ENCODE results near the gene MYO1F. TPM values are rescaled to one million over a fixed set of nuclear protein-coding genes. Genes with fewer than 3 reads are reported as not detected.

MYO1F gene
- total RNA-seq, 1 donor, result 0.09 TPM

DNA sequence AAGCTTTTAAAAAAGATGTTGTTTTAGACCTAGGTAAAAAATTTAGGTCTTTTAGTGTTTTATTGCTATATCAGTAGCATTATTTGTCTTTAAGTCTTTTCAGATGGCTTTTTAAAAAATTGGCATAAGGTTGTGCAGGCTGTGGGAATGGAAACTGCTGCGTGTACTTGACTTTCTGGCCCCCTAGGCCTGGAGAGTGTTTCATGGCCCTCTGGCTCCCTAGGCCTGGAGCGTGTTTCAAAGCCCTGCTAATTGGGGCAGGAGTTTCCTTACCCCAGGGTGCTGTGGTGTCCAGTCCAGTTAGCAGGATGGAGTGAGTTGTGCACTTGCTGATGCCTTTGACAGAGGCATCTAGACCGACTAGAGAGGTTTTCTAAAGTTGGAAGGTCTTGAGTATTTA lies 98.6 kb downstream of the MYO1F start:
- DNase-seq (ENCODE audit: low read depth), result no peak
- TF ChIP-seq, protein P1, sequence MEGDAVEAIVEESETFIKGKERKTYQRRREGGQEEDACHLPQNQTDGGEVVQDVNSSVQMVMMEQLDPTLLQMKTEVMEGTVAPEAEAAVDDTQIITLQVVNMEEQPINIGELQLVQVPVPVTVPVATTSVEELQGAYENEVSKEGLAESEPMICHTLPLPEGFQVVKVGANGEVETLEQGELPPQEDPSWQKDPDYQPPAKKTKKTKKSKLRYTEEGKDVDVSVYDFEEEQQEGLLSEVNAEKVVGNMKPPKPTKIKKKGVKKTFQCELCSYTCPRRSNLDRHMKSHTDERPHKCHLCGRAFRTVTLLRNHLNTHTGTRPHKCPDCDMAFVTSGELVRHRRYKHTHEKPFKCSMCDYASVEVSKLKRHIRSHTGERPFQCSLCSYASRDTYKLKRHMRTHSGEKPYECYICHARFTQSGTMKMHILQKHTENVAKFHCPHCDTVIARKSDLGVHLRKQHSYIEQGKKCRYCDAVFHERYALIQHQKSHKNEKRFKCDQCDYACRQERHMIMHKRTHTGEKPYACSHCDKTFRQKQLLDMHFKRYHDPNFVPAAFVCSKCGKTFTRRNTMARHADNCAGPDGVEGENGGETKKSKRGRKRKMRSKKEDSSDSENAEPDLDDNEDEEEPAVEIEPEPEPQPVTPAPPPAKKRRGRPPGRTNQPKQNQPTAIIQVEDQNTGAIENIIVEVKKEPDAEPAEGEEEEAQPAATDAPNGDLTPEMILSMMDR (IDR thresholded peaks at IDR 0.05; ENCODE audit: insufficient read depth, low read length), result no peak
- H3K4me3 ChIP-seq (ENCODE audit: low read depth, low read length), result no peak overlapping the region

DNA sequence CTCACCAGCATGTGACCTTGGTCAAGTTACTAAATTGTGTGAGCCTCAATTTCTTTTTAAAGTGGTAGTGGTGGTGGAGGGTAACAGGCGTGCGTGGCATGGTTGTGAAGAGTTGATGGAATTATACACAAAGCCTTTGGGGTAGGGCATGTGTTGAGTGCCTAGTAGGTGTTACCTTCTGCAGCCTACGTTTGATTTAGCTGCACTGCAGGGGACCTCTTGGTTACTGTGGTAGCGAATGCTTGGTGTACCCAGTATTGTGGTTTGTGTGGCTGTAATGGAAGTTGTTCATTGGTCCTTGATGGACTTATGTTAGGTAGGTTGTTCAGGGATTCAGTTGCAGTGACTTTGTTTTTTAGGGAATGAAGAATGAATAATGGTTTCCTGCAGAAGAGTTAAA lies 99.4 kb downstream of the MYO1F start:
- DNase-seq (ENCODE audit: low read depth), result no peak
- no peak overlapping the region for H3K4me3 ChIP-seq (ENCODE audit: low read depth, low read length)
- TF ChIP-seq, protein P1 (IDR thresholded peaks at IDR 0.05; ENCODE audit: insufficient read depth, low read length), result no peak

DNA sequence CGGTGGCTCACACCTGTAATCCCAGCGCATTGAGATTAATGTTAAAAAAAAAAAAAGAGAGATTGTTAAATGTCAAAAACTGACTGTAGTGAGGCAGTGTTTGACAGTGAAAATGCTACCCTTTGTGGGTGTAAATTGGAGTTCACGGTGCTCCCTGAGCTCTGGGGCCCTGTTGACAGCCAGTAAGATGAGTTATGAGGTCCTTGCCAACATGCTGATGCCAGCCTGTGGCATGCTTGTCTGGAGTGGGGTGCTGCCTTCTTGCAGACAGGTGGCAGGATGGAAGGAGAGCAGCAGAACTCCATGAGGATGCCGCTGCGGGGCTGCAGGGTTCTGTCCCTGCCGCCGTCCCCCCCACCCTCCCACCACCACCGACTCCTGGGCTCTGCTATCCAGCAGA lies 100.7 kb downstream of the MYO1F start:
- TF ChIP-seq, protein P1 (IDR thresholded peaks at IDR 0.05; ENCODE audit: insufficient read depth, low read length), result no peak
- DNase-seq (ENCODE audit: low read depth), result no peak
- no peak overlapping the region for H3K4me3 ChIP-seq (ENCODE audit: low read depth, low read length)

DNA sequence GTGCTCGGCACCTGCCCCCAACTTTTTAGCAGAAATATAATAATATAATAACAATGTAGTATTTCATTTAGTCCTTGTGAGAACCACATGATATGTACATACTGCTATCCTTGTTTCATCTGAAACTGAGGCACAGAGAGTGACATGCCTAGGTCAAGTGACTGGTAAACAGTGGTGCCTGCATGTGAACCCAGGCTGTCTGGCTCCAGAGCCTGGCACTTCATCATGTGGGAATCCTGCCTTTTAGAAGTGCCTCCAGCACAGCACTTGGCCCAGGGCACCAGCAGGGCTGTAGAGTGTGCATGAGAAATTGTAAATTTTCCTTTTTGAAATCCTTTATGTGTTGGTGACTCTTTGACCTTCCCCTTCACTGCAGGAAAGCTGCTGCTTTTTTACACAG lies 102.2 kb downstream of the MYO1F start:
- TF ChIP-seq, protein P1 (IDR thresholded peaks at IDR 0.05; ENCODE audit: insufficient read depth, low read length), result no peak
- no peak overlapping the region for H3K4me3 ChIP-seq (ENCODE audit: low read depth, low read length)
- no peak for DNase-seq (ENCODE audit: low read depth)

DNA sequence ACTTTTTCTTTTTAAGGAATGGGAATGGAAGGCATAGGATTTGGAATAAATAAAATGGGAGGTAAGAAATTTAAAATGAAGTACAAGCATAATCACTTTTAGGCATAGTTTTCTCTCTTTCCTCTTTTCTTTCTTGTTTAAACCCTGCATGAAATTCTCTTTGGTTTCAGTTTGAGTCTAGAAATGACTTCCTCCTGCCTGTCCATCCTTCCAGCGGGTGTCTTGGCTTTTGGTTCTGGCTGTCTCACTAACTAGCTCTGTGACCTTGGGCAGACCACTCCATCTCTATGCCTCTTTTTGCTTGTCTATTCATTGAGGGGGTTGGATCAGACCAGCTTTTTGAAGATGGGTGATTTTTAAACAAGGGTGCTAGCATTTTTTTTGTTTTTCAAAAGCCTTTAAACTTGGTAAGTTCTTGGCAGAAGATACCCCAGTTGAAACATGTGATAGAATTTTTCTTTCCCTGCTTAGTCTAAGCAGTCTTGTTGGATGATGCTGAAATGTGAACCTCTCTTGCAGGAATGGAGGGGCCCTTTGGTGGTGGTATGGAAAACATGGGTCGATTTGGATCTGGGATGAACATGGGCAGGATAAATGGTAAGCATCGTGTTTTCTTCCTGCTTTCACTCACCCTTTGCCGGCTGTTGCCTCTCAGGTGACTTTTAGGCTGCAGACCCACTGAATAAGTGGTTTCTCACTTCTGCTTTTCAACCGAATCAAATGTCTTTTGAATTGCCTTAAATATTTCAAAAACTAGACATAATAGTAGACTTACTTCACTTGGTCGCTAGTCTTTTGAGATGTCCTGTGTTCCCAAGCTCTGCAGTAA lies 103.4 kb downstream of the MYO1F start:
- H3K4me3 ChIP-seq (ENCODE audit: low read depth, low read length), result no peak overlapping the region
- no peak for DNase-seq (ENCODE audit: low read depth)
- TF ChIP-seq, protein P1 (IDR thresholded peaks at IDR 0.05; ENCODE audit: insufficient read depth, low read length), result no peak

Other genes starting within 250 kb of the MYO1F start
- gene KANK3, start 234.2 kb downstream of the MYO1F start, total RNA-seq (ENCODE audit: low replicate concordance), result 0.09 and 0.16 TPM in 2 replicates
- gene ANGPTL4, start 213.3 kb downstream of the MYO1F start, total RNA-seq (ENCODE audit: low replicate concordance), result 4.4 and 22.8 TPM in 2 replicates
- gene RAB11B, start 187.1 kb downstream of the MYO1F start, total RNA-seq (ENCODE audit: low replicate concordance), result 6.3 and 15.7 TPM in 2 replicates
- 11.1 and 68.2 TPM in 2 replicates for gene MARCHF2, start 164.1 kb downstream of the MYO1F start, total RNA-seq (ENCODE audit: low replicate concordance)
- gene HNRNPM, start 132.5 kb downstream of the MYO1F start, total RNA-seq (ENCODE audit: low replicate concordance), result 41.8 and 53.6 TPM in 2 replicates
- not detected in 2 replicates for gene PRAM1, start 74.8 kb downstream of the MYO1F start, total RNA-seq (ENCODE audit: low replicate concordance)
- gene ZNF414, start 63.3 kb downstream of the MYO1F start, total RNA-seq (ENCODE audit: low replicate concordance), result 4.4 and 6.4 TPM in 2 replicates
- 15.8 and 18.5 TPM in 2 replicates for gene ADAMTS10, start 33.3 kb upstream of the MYO1F start, total RNA-seq (ENCODE audit: low replicate concordance)
- not detected in 2 replicates for gene NFILZ, start 53.2 kb upstream of the MYO1F start, total RNA-seq (ENCODE audit: low replicate concordance)
- gene ACTL9, start 121.4 kb upstream of the MYO1F start, total RNA-seq (ENCODE audit: low replicate concordance), result not detected in 2 replicates
- gene OR2Z1, start 144.2 kb upstream of the MYO1F start, total RNA-seq (ENCODE audit: low replicate concordance), result not detected in 2 replicates

All from fibroblast of the aortic adventitia (primary cell).